ENCODE measurements around the gene HLA-DOB.
A peak's percentile ranks its signal among the peaks of the same experiment; 100 is the strongest.
"Not testable (repeated sequence)": the region's sequence is repeated elsewhere in the genome, so short reads cannot be mapped to it uniquely, and the experiment has no call there.

HLA-DOB gene

GRCh38 chr6:32807020-32807580 is 9.7 kb downstream of the HLA-DOB start:
- no peak for DNase-seq (ENCODE audit: low read depth)

GRCh38 chr6:32805404-32805803 is 11.4 kb downstream of the HLA-DOB start:
- not testable (repeated sequence) for DNase-seq (ENCODE audit: low read depth)

- DNase-seq (ENCODE audit: low read depth): no peak
These were observed 13.4 kb downstream of the HLA-DOB start for GRCh38 chr6:32803416-32803815.

- no peak for DNase-seq (ENCODE audit: low read depth)
These were observed 17.1 kb downstream of the HLA-DOB start for GRCh38 chr6:32799740-32800139.

- no peak for DNase-seq (ENCODE audit: low read depth)
These were observed 17.6 kb downstream of the HLA-DOB start for GRCh38 chr6:32799168-32799567.

GRCh38 chr6:32796848-32797776 is 19.7 kb downstream of the HLA-DOB start:
- DNase-seq (ENCODE audit: low read depth): peak; percentile 53

GRCh38 chr6:32794510-32794909 is 22.3 kb downstream of the HLA-DOB start:
- DNase-seq (ENCODE audit: low read depth): no peak

GRCh38 chr6:32792901-32793435 is 23.8 kb downstream of the HLA-DOB start:
- no peak for DNase-seq (ENCODE audit: low read depth)

- no peak for DNase-seq (ENCODE audit: low read depth)
These were observed 26.5 kb downstream of the HLA-DOB start for GRCh38 chr6:32790306-32790705.

GRCh38 chr6:32785781-32786533 is 30.8 kb downstream of the HLA-DOB start:
- no peak for DNase-seq (ENCODE audit: low read depth)

- DNase-seq (ENCODE audit: low read depth): not testable (repeated sequence)
These were observed 33.9 kb downstream of the HLA-DOB start for GRCh38 chr6:32782923-32783322.

GRCh38 chr6:32779036-32779435 is 37.8 kb downstream of the HLA-DOB start:
- no peak for DNase-seq (ENCODE audit: low read depth)

GRCh38 chr6:32775071-32775470 is 41.7 kb downstream of the HLA-DOB start:
- no peak for DNase-seq (ENCODE audit: low read depth)

GRCh38 chr6:32774426-32774825 is 42.4 kb downstream of the HLA-DOB start:
- no peak for DNase-seq (ENCODE audit: low read depth)

GRCh38 chr6:32772656-32773055 is 44.1 kb downstream of the HLA-DOB start:
- no peak for DNase-seq (ENCODE audit: low read depth)

- DNase-seq (ENCODE audit: low read depth): no peak
These were observed 52.8 kb downstream of the HLA-DOB start for GRCh38 chr6:32764048-32764447.

- DNase-seq (ENCODE audit: low read depth): no peak
These were observed 53.4 kb downstream of the HLA-DOB start, which contains the start of gene HLA-DQB2 for GRCh38 chr6:32763421-32763820. Gene HLA-DQB2 (minus strand): TSS chr6:32763532. CDS start chr6:32763470, 62 bp downstream.
